Calu3 (cell line): ENCODE data around the gene ATG7. TPM values are rescaled to one million over a fixed set of nuclear protein-coding genes. Genes with fewer than 3 reads are reported as not detected.

ENCODE experiments used
- BruUV-seq: library from RNA; stranded (reverse); fragments of 400-500 nt; replicated peaks from 2 replicates; lab custom pipeline; 2021; lab: Mats Ljungman, UMichigan
- CTCF ChIA-PET: fragments of 300-600 bp; sonication (Branson Sonifier 250); formaldehyde crosslinking; loops from one replicate; lab custom pipeline; 2022; ENCODE audit warnings: antibody characterized with exemption; lab: Charles Lee
- DNase-seq: peaks from one replicate; pipeline ENCODE4 v3.0.0; 2022
- H3K27ac Mint-ChIP-seq: one replicate; pipeline ENCODE4 v1.8.0; 2022; ENCODE audit warnings: mixed read lengths; ENCODE audit not compliant: unreplicated experiment
- H3K27me3 Mint-ChIP-seq: one replicate; pipeline ENCODE4 v1.8.0; 2022; ENCODE audit warnings: mixed read lengths; ENCODE audit not compliant: unreplicated experiment
- H3K36me3 Mint-ChIP-seq: one replicate; pipeline ENCODE4 v1.8.0; 2022; ENCODE audit warnings: mild to moderate bottlenecking, moderate library complexity, mixed read lengths; ENCODE audit not compliant: insufficient read depth, unreplicated experiment
- H3K4me1 Mint-ChIP-seq: one replicate; pipeline ENCODE4 v1.8.0; 2022; ENCODE audit warnings: mild to moderate bottlenecking, low read depth, mixed read lengths; ENCODE audit not compliant: unreplicated experiment
- H3K4me3 Mint-ChIP-seq: one replicate; pipeline ENCODE4 v1.8.0; 2022; ENCODE audit warnings: mild to moderate bottlenecking, low read depth, moderate library complexity, mixed read lengths; ENCODE audit not compliant: unreplicated experiment
- H3K9me3 Mint-ChIP-seq: one replicate; pipeline ENCODE4 v1.8.0; 2022; ENCODE audit warnings: low read depth, mixed read lengths; ENCODE audit not compliant: unreplicated experiment
- CTCF ChIP-seq: fragments of 200-600 bp; IDR thresholded peaks from one replicate; pipeline ENCODE4 v1.8.0; 2022; ENCODE audit warnings: antibody characterized with exemption; ENCODE audit not compliant: unreplicated experiment
- intact Hi-C: fragments of 100-400 bp; cut with micrococcal nuclease; formaldehyde crosslinking; loops from one replicate; pipeline ENCODE4 v1.10.0; 2022; ENCODE audit not compliant: unreplicated experiment
- total RNA-seq: library from RNA; stranded (reverse); gene quantifications from 2 replicates; pipeline ENCODE4 v1.2.3, GENCODE V29; 2022

The ATG7 gene
- total RNA-seq, 1 experiment from 2014 or later, result 37.3 TPM

GRCh38 chr3:11375333-11376088, 103.3 kb downstream of the ATG7 start:
- no peak for TF ChIP-seq CTCF
- intact Hi-C loops, result no loop called here
- Mint-ChIP-seq H3K27me3 (no peaks in the 10 kb centered on the region), H3K36me3 (no peaks in the 10 kb centered on the region), H3K9me3 (no peaks in the 10 kb centered on the region), H3K4me3 (no peak overlapping the region), H3K27ac (no peak overlapping the region), H3K4me1 (no peaks in the 10 kb centered on the region)
- CTCF ChIA-PET, result no interaction called here
- BruUV-seq, result no TSS peak
- DNase-seq, result no peak

GRCh38 chr3:11377719-11378118, 105.5 kb downstream of the ATG7 start:
- intact Hi-C loops, result no loop called here
- CTCF ChIA-PET, result interaction anchor here (0.6 kb wide), 1 partner anchor 484 kb away, joined by 3 read pairs; no protein-coding TSS in a partner anchor
- TF ChIP-seq CTCF, result no peak

GRCh38 chr3:11379238-11379823, 107.1 kb downstream of the ATG7 start:
- no TSS peak for BruUV-seq
- CTCF ChIA-PET, result interaction anchor here (0.5 to 1.5 kb wide), 3 partner anchors 12 to 139 kb away, joined by 3 to 8 read pairs (median 5); no protein-coding TSS in a partner anchor
- TF ChIP-seq CTCF, result no peak
- DNase-seq, result peak; percentile 16
- intact Hi-C loops, result loop anchor here (1.0 kb wide), 2 partner anchors 273 to 425 kb away; no protein-coding TSS in a partner anchor
- Mint-ChIP-seq H3K36me3 (no peaks in the 10 kb centered on the region), H3K9me3 (no peaks in the 10 kb centered on the region), H3K27me3 (no peaks in the 10 kb centered on the region), H3K4me1 (no peaks in the 10 kb centered on the region), H3K27ac (no peak overlapping the region), H3K4me3 (no peak overlapping the region)

More at GRCh38 chr3:11377719-11378118, 105.5 kb downstream of the ATG7 start:
- Mint-ChIP-seq H3K36me3 (no peaks in the 10 kb centered on the region), H3K4me3 (no peak overlapping the region), H3K27me3 (no peaks in the 10 kb centered on the region), H3K9me3 (no peaks in the 10 kb centered on the region), H3K27ac (no peak overlapping the region), H3K4me1 (no peaks in the 10 kb centered on the region)
- DNase-seq, result no peak
- BruUV-seq, result no TSS peak

GRCh38 chr3:11379824-11380701, 107.9 kb downstream of the ATG7 start:
- Mint-ChIP-seq H3K27ac (no peak overlapping the region), H3K4me3 (no peak overlapping the region), H3K36me3 (no peaks in the 10 kb centered on the region), H3K27me3 (no peaks in the 10 kb centered on the region), H3K4me1 (no peaks in the 10 kb centered on the region), H3K9me3 (no peaks in the 10 kb centered on the region)
- no TSS peak for BruUV-seq
- intact Hi-C loops, result loop anchor here (1.0 kb wide), 2 partner anchors 272 to 424 kb away; no protein-coding TSS in a partner anchor
- no peak for TF ChIP-seq CTCF
- no peak for DNase-seq
- CTCF ChIA-PET, result interaction anchor here (0.5 to 1.5 kb wide), 2 partner anchors 12 to 138 kb away, joined by 3 to 5 read pairs; no protein-coding TSS in a partner anchor
